Mucosa of rectum (tissue), 2 donors: Measurements from ENCODE around the gene CSAG1.
"Not testable (repeated sequence)": the region's sequence is repeated elsewhere in the genome, so short reads cannot be mapped to it uniquely, and the experiment has no call there.

ENCODE experiments used
- H3K27ac ChIP-seq, 2 donors: one replicate each; pipeline ENCODE4 v1.7.0; 2013; ENCODE audit warnings: inconsistent platforms in 2 of 2, low read depth in 2 of 2, low read length in 2 of 2
- H3K27me3 ChIP-seq, 2 donors: one replicate each; pipeline ENCODE4 v1.7.0; 2013; ENCODE audit warnings: low read length in 2 of 2; ENCODE audit not compliant: control insufficient read depth in 2 of 2, insufficient read depth in 2 of 2
- H3K36me3 ChIP-seq, 2 donors: one replicate each; pipeline ENCODE4 v1.7.0; 2013; ENCODE audit warnings: low read length in 2 of 2; ENCODE audit not compliant: control insufficient read depth in 2 of 2, insufficient read depth in 2 of 2
- H3K4me1 ChIP-seq, 2 donors: one replicate each; pipeline ENCODE4 v1.7.0; 2013; ENCODE audit warnings: low read length in 2 of 2, mild to moderate bottlenecking in 1 of 2; ENCODE audit not compliant: control insufficient read depth in 2 of 2, insufficient read depth in 2 of 2
- H3K4me3 ChIP-seq, 2 donors: one replicate each; pipeline ENCODE4 v1.7.0; 2013; ENCODE audit warnings: low read length in 2 of 2
- H3K9ac ChIP-seq, 2 donors: one replicate each; pipeline ENCODE4 v1.7.0; 2013; ENCODE audit warnings: low read length in 2 of 2, low read depth in 1 of 2, mild to moderate bottlenecking in 1 of 2
- H3K9me3 ChIP-seq, 2 donors: one replicate each; pipeline ENCODE4 v1.7.0; 2013; ENCODE audit warnings: low read length in 2 of 2; ENCODE audit not compliant: control insufficient read depth in 2 of 2
- donor health status: healthy.
- donor health status: Normal muscosa, but diverticular disease.

Gene CSAG1

GRCh38 chrX:152697952-152698931, 35.3 kb downstream of the CSAG1 start, which contains the start of gene MAGEA3:
TSS of gene MAGEA3 (plus strand) at chrX:152698794. CDS start at chrX:152700833, 2,039 bp downstream.
- H3K9ac ChIP-seq, H3K27me3 ChIP-seq, H3K36me3 ChIP-seq, H3K4me3 ChIP-seq, H3K9me3 ChIP-seq, H3K27ac ChIP-seq, H3K4me1 ChIP-seq: not testable (repeated sequence)

- not testable (repeated sequence) for H3K9ac ChIP-seq, H3K27me3 ChIP-seq, H3K36me3 ChIP-seq, H3K4me3 ChIP-seq, H3K4me1 ChIP-seq, H3K9me3 ChIP-seq, H3K27ac ChIP-seq
Measured at GRCh38 chrX:152681012-152681411, 52.5 kb downstream of the CSAG1 start.
